T-helper 9 cell (primary cell): ENCODE results near the gene LRP5.

Experiments used
- DNase-seq: peaks from one replicate; pipeline ENCODE4 v3.0.0-alpha.2; 2020

Gene LRP5

DNA sequence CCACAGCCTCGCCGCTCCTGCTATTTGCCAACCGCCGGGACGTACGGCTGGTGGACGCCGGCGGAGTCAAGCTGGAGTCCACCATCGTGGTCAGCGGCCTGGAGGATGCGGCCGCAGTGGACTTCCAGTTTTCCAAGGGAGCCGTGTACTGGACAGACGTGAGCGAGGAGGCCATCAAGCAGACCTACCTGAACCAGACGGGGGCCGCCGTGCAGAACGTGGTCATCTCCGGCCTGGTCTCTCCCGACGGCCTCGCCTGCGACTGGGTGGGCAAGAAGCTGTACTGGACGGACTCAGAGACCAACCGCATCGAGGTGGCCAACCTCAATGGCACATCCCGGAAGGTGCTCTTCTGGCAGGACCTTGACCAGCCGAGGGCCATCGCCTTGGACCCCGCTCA lies 35.5 kb downstream of the LRP5 start:
- no peak for DNase-seq

DNA sequence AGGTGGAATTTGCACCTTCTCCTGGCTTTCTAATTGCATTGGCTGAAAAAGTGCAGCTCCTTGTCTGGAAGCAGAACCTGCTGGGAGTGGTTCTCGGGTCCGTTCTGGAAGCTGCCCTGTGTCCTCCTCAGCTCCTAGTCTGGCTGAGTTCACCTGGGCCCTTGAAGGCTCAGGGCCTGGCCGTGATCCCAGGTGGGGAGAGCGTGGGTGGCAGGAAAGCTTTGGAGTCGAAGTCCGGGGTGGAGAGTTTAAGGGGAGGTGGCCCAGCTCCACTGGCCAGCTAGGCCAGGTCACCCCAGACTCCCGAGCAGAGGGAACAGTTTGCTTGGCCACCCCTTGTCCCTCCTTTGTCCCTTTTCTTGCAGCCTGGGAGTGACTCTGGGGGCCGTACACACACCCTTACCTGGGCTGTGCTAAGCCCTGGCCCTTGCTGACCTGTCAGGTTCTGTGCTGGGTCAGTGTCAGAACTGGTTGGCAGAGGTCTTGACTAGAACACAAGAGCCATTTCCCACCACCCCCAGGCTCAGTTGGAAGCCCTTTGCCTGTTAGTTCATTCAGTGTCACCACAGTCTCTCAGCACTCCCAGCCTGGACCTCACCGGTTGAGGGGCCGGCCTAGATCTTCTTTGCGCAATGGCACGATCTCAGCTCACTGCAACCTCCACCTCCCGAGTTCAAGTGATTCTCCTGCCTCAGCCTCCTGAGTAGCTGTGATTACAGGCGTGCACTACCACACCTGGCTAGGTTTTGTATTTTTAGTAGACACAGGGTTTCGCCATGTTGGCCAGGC lies 37.3 kb downstream of the LRP5 start:
- DNase-seq: no peak

DNA sequence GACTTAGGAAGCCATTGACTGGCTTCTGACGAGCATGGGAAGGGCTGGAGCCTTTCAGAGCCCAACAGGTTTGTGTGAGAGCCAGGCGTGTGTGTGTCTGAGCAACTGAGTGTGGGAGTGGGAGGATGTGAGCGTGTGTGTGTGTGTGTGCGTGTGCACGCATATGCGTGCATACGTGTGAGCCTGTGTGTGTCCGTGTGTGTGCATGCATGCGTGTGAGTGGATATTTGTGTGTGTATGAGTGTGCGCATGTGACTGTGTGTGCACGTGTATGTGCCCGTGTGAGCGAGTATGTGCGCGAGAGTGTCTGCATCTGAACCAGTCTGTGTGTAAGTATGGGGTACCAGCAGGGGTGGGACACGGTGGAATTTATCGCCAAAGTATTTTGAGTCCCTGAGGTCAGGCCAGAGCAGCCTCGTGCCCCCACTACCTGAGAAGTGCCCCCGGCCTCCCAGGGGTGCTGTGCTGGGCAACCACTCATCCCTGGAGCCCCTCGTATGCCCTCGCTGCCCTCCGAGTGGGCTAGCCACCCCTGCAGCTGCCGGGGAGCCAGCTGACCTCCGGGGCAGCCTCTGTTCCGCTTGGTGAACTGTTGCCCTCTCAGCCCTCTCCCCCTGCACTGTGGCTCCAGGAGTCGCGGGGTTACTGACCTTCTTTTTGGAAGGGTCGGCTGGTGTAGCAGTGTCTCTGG lies 38.5 kb downstream of the LRP5 start:
- no peak for DNase-seq

DNA sequence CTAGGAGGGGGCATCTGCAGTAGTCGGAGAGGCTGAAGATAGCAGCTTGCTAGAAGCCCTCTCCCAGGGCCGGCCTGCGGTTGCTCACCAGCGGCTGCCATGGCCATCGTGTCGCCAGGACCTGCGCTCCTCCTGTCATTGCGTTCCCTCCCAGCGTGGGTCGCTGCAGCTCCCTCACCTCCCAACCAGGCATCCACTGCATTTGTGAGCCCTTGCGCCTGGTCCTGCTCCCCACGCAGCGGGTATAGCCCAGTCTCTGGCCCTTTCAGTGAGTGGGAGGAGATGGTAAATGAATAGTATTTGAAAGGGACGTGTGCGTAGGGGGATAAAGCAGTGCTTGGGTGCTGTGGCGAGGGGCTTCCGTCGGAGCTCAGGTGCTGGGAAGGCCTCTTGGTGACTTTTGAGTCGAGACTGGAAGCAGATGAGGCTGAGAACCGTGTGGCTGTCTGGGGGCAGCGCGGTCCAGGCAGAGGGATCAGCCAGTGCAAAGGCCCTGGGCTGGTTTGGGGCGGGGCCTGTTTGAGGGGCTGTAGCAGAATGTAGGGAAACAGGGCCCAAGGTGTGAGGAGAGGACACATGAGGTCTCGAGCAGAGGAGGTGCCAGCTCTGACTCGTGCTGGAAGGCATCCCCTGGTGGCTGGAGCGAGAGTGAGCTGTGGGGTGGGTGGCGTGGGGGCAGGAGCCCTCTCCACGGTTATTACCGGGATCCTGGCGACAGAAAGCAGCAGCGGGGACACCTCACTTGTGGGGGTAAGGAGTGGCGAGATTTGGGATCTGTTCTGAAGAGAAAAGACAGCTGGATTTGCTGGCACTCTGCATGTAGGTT lies 39.3 kb downstream of the LRP5 start:
- DNase-seq: no peak

DNA sequence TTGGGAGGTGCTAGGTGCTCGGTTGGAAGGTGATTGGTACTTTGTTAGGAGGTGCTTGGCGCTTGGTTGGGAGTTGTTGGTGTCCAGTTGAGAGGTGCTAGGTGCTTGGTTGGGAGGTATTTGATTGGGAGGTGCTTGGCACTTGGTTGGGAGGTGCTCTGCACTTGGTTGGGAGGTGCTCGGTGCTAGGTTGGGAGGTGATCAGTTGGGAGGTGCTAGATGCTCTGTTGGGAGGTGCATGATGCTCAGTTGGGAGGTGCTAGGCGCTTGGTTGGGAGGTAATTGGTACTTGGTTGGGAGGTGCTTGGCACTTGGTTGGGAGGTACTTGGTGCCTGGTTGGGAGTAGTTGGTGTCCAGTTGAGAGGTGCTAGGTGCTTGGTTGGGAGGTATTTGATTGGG lies 40.2 kb downstream of the LRP5 start:
- no peak for DNase-seq

DNA sequence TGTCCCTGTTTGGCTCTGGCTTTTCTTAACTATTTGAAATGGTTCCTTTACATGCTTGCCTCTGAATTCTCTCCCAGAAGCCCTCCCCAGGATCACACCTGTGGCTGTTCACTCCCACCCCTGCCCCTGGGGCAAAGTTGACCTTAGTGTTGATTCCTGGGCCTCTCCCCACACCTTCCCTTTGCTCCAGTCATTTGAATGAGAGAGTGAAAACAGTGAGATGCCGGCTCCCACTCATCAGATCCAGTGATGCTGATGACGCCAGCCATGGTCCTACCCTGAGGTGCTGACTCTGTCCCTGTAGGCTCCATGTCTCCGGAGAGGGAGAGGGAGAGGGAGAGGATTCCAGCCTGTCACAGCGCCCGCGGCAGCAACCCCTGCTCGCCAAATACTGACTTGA lies 40.7 kb downstream of the LRP5 start:
- no peak for DNase-seq

DNA sequence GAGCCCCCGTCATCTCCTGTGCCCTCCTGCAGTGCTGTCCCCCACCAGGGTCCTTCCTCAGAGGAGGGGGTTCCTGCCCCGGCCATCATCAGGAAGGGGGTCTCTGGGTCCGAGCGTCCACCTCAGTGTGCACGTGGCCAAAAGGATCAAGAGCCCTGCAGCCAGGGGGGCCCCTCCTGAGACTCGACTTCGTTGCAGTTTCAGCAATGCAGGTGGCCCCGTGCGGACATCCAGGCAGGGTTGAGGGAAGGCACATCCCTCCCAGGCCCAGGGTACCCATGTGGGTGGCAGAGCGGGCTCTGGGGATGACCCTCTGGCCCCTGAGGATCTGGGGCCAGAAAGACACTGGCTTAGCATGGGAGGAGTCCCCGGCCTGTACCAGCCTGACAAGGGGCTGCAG lies 41.3 kb downstream of the LRP5 start:
- no peak for DNase-seq

DNA sequence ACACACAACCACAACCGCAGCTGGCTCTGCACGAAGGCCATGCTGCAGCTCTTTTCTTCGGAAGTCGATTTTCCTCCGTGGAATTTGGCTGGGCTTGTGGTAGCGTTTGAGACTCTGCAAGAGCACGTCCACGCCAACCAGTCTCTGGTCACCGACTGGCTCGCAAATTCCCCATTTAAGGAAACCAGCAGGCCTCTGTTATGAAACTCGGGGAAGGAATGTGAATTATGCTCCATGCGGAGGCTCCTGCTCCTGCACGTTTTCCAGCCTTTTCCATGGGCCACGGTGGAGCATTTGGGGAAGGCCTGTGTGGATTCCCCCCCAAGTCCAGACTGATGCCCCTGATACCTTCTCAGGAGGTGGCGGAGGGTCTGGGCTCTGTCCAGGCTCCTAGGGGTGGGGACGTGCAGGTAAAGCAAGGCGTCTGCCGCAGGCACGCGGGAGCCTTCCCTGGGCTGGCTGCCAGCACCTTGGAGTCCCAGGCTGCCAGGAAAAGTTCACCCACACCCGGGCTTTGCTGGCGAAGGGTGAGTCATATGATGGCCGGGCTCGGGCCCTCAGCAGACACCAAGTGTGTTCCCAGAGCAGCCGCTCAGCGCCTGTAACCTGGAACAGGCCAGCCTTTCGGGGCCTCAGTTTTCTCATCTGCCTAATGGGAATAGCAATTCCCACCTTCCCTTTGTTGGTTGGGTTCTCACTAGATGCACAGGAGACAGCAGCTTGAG lies 41.9 kb downstream of the LRP5 start:
- no peak for DNase-seq

DNA sequence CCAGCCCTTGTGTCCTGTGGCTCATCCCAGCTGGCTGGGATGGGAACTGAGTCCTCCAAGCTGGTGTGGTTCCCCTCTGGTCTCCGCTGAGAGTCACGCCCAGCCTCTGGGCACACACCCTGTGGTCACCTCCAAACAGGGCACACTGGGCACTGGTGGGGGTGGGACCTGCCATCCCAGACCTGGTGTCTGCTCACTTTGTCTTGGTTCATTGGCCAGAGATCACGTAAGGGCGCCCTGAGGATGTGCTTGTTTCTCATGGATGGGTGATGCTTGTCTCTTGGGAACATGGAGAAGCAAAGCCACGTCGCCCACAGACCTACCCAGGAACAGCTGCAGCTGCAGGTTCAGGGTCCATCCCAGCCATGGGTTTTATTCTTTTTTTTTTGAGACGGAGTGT lies 43.1 kb downstream of the LRP5 start:
- no peak for DNase-seq

DNA sequence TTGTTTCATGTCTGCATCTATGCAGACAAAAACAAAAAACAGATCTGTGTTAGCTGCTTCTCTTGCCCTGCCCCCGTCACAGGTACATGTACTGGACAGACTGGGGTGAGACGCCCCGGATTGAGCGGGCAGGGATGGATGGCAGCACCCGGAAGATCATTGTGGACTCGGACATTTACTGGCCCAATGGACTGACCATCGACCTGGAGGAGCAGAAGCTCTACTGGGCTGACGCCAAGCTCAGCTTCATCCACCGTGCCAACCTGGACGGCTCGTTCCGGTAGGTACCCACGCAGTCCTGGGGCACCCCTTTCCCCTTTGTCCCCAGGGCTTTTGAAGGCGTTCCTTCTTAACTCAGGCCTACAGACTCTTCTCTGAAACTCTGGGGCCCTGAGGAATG lies 45.2 kb downstream of the LRP5 start:
- no peak for DNase-seq

DNA sequence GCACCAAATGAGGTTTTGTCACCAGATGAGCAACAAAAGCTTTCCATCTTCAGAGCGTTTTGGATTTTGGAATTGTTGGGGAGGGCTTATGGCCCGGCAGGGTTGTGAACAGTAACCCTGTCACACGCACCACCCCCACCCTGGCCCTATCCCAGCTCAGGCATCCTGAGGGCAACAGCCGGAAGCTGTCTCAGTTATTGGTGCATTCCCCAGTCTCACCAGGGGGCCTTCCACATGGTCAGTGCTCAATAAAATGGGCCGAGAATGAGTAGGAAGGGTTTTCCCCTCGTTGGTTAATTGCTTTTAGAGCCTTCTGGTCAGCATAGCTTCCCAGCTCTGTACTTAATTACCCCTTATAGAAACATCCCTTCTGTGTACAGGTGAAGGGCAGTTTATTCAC lies 46.0 kb downstream of the LRP5 start:
- DNase-seq: no peak

DNA sequence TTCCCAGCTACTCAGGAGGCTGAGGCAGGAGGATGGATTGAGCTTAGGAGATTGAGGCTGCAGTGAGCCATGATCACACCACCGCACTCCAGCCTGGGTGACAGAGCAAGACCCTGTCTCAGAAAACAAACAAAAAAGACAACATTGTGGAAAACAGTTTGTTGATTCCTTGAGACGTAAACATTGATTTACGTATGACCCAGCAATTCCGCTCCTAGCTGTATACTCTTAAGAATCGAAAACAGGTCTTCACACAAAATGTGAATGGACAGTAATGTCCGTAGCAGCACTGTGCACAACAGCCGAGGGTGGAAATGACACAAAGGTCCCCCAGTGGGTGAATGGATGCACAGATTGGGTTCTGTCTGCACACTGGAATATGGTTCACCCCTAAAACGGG lies 49.3 kb downstream of the LRP5 start:
- DNase-seq: no peak

DNA sequence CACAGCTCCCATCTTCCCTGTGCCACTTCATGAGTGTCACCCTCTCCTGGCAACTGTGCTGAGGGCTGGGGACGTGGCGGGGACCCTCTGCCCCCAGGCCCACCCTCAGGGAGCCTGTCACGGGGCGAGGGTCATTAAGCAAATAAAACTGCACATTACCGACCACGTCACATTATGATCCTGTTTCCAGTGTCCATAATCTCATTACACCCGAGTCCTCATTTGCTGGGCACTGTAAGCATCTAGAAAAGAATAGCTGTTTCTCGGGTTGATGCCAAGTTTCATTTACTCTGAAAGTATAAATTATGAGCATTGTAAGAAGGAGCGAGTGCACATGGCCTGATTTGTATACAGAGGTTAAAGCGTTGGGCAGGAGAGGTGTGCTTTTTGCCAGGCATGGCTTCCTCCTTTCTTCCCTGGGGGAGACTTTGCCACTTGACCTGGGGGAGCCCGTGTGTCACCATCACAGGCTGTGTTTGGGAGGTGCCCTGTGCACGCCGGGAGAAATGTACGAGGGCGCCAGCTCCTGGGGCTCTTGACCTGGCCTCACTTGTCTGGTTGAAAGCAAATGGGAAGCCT lies 50.5 kb downstream of the LRP5 start:
- DNase-seq: no peak

DNA sequence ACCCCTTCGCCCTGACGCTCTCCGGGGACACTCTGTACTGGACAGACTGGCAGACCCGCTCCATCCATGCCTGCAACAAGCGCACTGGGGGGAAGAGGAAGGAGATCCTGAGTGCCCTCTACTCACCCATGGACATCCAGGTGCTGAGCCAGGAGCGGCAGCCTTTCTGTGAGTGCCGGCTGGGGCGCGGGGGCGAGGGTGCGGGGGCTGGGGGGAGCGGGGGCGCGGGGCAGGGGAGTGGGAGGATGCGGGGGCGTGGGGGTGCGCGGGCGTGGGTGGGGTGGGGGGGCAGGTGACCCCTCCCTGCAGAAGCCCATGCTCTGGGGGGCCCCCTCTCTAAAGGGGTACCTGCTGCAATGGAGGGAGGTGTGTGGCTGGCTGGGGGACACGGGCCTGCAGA lies 51.4 kb downstream of the LRP5 start:
- no peak for DNase-seq

DNA sequence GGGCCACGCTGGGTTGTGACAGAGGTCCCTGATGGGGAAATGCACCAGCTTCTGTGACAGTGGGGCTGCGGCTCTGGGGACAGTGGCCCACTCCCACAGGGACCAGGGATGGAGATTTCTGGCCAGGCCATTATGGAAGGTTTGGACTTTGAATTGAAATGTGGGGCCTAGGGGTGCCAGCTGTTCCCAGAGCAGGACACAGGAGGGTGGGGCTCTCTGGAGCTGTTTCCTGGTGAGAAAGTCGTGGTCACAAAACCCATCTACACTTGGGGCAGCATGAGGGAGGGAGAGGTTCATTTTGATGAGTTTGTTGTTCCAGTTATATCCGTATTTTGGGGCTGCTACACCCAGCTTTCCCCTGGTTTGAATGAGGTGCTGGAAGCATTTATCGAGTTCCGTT lies 52.2 kb downstream of the LRP5 start:
- no peak for DNase-seq

DNA sequence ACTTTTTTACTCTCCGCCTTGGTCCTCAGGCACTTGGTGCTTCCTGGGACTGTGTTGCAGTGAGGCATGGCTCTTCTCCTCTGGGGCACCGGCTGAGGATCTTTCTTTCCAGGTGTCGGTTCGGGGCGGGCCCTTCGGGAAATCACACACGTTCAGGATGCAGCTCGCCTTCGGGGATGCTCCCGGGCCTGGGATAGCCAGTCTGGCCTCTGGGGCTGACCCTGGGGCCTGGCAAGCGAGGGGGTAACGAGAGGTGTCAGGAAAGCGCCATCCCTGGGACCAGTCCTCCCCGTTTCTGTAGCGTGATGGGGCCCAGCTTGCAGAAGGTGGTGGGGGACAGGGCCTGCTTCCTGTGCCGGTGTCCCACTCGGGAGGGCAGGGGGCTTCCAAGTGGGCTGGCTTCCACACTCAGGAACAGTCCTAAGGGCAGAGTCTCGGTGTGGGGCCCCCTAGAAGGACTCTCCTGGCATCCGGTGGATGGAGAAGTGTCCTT lies 53.6 kb downstream of the LRP5 start:
- DNase-seq: no peak

DNA sequence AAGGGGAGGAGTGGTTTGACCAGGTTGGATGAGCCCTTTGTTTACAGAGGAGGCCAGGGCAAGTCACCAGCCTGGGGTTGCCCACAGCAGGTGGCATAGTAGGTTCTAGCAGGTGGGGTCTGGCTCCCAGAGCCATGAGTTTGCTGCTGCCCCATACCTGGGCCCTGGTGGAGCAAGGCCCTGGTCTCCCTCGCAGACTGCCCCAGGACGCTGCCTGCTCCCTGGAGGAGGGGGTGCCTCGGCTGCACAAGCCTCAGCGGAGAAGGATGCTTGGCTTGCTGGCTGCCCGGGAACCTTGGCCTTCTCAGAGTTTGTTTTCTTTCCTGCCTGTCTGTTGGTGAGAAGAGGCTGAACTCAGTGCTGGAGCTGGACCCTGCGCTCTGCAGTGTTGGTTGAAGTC lies 54.9 kb downstream of the LRP5 start:
- no peak for DNase-seq

DNA sequence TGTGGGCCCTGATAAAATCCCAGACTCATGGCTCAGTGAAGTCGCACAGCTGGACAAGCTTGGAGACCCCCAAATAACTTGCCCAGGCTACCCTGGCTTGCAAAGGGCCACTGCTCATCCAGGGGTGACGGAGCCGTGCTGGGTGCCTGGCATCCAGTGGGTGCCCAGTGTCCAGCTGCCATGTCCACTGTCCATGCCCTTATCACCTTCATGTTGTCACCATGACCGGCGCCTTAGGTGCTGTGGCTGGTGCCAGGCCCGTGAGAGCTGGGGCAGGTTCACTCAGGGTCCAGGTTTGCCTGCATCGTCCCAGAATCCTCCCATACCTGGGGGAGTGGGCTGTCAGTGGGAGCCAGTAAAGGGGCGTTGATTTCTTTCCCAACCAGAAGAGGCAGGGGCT lies 57.4 kb downstream of the LRP5 start:
- DNase-seq: no peak

DNA sequence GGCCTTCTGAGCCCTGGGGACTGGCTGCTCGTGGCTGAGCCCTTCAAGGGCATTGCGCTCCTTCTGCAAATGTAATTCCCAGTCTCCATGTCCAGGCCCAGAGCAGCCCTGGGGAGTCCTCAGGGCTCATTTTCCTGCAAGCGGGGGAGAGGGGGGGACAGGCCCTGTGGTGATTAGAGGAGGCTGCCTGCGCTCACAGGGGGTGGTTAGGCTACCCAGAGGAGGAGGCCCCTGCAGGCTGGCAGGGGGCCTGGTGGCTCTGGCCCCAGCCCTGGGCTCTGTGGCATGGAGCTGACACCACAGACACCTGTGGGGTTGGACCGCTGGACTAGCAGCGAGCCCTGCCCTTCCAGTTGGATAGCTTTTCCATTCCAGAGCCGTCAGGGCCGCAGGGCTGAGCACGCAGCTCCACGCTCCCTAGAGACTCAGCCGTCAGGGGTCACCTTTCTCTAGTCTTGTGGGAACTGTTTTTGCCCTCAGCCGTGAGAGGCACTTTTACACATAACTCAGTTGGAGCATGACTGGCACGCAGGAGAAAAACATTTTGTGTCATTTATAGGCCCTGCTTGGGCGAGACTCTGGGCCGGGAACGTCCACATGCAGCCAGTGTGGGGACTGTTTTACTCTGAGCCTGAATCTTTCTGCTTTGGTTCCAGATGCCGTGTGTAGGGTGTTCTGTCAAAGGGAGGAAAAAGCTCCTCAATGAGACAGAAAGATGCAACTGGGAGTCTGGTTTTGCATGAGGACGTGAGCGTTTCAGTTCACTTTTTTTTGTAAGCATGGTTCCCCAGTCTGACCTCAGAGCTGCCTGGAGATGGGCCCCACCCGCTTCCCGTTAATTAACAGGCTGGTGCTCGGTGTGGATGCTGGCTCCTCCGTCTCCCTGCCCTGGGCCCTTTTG lies 58.1 kb downstream of the LRP5 start:
- no peak for DNase-seq

DNA sequence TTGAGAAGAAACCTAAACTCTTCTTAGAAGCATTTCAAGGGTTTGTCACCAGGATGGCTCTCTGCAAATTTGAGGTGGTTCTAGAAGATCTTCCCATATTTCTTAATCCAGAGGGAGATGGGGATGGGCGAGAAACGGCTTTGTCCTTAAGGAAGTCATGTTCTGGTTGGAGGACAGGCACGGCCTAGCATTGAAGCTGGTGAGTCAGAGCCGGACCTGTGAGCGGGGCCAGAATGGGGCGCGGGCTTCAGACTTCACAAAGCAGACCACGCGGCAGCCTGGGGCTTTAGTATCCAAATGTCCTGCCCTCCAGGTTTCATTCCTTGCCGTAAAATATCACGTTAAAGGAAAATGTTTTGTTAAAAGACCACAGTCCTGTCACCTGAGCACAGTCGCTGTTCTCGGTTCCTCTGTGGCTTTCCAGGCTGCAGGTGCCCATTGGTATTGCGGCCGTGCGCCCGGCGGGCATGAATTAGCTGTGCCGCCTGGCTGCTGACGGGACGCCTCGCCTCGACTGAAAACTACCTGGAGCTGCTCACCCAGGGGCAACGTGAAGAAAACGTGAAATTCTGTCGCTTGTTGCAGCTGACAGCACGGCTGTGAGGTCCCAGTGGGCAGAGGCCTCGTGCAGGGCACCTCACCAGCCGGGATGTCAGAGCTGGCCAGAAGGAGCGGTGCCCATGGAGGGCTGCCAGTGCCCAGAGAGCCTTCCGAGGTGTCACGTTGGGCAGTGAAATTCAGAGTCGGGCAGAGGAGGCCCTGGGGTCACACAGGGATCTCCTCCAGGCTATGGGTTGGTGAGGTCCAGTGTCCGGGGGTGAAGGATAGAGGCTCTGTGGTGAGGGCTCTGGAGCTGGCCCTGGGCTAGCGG lies 59.0 kb downstream of the LRP5 start:
- DNase-seq: no peak
